ENCODE results near the gene ADAMTSL4.

ADAMTSL4 gene

DNA sequence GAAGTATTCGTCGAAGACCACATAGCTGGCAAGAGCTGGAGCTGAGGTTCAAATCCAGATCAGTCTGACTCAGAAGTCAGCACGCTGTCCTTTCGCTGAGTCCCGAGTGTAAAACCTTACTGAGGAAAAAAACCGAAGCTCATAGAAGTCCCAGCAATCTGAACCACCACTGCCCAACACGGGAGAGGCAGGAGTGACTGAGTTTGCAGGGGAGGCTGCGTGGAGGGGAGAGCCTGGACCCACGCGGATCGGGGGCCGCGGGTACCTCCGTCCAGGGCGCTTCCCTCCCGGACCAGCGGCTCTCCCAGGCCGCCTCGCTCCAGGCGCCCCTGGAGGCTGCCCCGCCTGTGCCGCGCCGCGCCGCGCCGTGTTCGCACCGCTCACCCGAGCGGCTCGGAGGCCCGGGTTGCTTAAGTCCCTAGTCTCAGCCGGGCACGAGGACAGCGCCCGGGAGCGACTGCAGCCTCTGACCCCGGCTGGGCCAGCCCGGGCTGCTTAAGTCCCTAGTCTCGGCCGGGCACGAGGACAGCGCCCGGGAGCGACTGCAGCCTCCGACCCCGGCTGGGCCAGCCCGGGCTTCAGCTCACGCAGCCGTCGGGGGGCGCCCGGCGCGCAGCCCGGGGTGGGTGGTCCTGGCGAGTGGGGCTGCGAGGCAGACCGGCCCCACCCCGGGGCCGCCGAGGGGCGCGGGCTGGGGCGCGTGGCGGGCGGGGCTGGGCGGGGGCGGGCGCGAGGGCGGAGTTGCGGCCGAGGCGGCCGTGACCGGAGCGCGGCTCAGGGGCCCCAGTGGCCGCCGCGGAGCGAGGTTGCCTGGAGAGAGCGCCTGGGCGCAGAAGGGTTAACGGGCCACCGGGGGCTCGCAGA, at the start of gene ADAMTSL4:
Gene ADAMTSL4, plus strand, starts transcription at position 777 of the 864 bp plus-strand sequence. CDS start 2,881 bp downstream, outside the sequence.
- in situ Hi-C loops (cut with MboI; ENCODE audit: low sequenced_read_pairs) = no loop called here

DNA sequence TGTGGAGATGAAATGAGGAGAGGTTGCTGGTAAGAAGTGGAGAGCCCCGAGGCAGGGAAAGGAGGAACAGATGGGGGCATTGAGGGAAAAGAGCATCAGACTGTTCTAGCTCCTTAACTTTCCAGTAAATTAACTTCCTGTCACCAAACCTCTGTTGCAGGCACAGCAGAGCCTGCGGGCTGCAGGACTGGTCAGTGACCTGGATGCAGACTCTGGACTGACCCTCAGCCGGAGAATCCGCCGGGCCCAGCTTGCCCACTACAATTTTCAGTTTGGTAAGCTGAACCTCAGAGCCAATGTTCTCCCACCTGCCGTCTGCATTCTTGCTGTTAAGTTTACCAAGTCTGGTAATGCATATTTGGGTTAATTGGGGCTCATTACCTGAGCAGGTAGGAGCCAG, 43.8 kb upstream of the ADAMTSL4 start:
- in situ Hi-C loops (cut with MboI; ENCODE audit: low sequenced_read_pairs) = no loop called here

DNA sequence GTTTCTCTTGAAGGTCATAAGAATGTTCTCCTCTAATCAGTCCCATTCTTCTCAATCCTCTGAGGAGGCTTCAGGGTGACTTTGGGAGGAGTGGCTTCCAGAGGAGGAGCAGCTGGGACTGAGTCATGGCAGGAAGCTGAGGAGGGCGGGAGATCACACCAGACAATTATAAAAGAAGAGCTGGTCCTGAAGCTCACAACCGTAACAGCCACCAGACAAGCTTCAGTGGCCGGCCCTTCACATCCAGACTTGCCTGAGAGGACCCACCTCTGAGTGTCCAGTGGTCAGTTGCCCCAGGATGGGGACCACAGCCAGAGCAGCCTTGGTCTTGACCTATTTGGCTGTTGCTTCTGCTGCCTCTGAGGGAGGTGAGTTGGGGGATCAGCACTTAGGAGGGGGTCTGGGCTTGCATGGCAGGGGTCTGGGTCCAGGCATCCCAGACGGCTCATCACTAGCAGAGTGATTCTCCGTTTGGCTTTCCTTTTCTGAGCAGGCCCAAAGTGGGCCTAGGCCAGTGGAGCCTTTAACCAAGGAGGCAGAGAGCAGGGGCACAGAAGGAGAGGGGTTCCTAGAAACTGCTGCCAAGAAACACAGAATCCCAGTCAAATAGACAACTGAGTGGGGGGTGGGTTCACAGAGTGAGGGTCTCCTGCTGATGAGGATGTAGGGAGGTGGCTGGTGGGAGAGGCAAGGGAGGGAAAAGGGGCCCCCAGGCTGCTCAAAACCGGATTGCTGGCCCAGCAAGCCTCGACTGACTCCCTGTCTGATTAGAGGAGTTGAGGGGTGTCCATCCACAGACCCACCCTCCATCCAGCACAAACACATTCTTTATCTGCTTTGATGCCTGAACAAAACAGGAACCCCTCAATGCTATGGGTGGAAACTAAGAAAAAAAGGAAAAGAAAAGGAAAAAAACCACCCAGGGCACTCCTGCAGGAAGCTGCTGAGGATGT, 41.0 kb upstream of the ADAMTSL4 start, which contains the start of gene ECM1:
Gene ECM1, plus strand, starts transcription at position 198 of the 953 bp plus-strand sequence. Its CDS starts 101 bp downstream, at position 299.
- in situ Hi-C loops (cut with MboI; ENCODE audit: low sequenced_read_pairs) = no loop called here

DNA sequence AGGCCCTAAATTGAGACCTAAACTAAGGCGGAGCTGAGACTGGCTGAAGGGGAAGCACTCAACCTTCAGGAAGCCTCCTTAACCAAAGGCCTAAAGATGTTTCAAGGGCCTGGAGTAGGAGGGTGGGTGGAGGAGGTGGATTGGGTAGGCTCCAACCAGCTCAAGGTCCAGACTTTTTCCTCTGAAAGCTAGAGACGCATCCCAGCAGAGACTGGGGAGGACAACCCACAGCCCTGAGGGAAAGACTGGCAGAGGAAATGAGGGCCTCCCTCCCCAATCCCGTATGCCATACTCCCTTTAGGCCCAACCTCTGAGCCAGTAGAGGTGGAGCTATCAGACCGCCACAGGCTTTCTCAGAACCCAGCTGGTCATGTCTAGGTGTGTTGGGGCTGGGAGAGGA, 40.2 kb upstream of the ADAMTSL4 start:
- in situ Hi-C loops (cut with MboI; ENCODE audit: low sequenced_read_pairs) = no loop called here

DNA sequence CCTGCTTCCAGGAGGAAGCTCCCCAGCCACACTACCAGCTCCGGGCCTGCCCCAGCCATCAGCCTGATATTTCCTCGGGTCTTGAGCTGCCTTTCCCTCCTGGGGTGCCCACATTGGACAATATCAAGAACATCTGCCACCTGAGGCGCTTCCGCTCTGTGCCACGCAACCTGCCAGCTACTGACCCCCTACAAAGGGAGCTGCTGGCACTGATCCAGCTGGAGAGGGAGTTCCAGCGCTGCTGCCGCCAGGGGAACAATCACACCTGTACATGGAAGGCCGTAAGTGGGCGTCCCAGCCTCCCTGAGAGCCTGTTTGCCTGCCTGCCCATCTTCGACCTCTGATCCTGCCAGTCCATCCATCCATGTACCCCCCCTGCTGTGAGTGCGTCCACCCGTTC, 37.7 kb upstream of the ADAMTSL4 start:
- in situ Hi-C loops (cut with MboI; ENCODE audit: low sequenced_read_pairs) = no loop called here

DNA sequence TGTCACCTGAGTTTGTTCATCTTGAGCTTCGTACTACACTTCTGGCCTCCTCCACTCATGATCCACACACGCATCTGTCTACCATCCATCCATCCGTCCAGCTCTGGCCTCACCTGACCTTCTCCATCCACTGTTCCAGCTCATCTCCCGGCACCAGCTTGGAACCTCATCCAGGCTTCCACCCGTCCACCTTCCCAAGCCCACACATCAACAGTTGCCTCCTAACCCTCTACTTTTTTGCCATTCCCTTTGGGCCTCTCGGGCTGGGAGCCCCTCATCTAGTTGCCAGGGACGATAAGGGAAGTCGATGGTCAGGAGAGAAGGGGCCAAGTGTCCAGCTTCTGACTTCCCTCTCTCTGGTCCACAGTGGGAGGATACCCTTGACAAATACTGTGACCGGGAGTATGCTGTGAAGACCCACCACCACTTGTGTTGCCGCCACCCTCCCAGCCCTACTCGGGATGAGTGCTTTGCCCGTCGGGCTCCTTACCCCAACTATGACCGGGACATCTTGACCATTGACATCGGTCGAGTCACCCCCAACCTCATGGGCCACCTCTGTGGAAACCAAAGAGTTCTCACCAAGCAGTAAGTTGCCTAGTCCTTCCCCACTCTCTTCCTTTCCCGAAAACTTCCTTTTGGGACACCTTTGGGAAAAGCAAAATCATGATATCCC, 37.1 kb upstream of the ADAMTSL4 start:
- in situ Hi-C loops (cut with MboI; ENCODE audit: low sequenced_read_pairs) = no loop called here

DNA sequence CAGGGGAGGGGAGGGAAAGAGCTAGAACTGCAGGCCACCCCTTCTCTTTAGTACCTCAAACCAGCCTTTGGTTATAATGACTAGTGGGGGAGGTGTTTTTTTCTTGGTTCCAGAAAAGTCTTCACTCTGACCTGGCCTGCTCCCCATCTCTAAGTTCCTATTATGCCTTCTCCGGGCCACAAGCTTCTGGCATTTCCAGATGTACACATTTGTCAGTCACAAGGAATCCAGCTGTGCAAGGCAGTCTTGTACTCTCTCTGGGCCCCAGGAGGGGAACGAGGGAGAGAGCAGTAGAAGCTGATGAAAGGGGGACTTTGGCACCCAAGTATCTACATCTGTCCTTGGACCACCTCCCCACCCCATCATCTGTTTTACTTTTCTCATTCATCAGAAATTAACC, 36.4 kb upstream of the ADAMTSL4 start:
- in situ Hi-C loops (cut with MboI; ENCODE audit: low sequenced_read_pairs) = no loop called here

DNA sequence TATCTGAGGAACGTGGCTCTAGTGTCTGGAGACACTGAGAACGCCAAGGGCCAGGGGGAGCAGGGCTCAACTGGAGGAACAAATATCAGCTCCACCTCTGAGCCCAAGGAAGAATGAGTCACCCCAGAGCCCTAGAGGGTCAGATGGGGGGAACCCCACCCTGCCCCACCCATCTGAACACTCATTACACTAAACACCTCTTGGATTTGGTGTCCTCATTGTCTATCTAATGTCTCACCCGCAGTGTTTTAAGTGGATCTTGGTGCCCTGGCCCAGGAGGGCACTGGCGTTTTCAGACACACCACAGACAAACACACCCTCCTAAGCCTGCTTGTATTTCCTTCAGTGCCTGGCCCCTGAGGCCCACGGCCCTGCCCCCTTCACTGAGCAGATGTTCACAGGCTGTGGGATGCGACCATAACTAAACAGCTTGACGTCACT, 35.8 kb upstream of the ADAMTSL4 start:
- in situ Hi-C loops (cut with MboI; ENCODE audit: low sequenced_read_pairs) = no loop called here

DNA sequence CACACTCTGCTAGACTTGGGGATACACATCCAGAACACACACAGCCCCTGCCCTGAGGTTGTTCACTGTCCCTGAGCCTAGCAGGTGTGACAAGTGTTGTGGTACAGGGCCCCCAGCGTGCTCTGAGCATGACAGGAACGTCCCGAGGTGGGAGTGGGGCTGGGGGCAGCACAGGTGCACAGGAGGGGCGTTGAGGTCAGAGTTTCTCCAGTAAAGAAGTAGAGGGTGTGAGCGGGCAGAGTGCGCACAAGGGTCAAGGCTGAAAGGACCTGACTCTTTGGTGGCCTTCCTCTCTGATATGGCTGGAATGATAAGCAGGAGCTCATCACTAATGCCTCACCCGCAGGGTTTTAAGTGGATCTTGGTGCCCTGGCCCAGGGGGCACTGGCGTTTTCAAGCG, 34.9 kb upstream of the ADAMTSL4 start:
- in situ Hi-C loops (cut with MboI; ENCODE audit: low sequenced_read_pairs) = no loop called here

DNA sequence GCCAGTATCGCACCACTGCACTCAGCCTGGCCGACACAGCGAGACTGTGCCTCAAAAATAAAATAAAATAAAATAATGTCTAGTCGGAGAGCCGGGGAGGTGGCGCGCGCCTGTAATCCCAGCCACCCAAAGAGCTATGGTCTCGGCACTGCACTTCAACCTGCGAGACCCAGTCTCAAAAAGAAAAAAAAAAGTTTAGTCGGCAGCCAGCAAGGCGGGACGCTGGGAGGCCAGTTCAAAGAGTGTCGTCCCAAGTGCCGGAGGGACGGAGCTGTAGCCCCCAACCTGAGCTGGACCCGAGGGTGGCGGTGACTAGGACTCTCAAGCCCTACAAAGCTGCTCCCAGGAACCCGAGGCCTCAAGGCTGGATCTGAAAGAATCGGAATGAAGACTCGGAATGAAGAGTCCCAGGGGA, 34.3 kb upstream of the ADAMTSL4 start:
- in situ Hi-C loops (cut with MboI; ENCODE audit: low sequenced_read_pairs) = no loop called here

DNA sequence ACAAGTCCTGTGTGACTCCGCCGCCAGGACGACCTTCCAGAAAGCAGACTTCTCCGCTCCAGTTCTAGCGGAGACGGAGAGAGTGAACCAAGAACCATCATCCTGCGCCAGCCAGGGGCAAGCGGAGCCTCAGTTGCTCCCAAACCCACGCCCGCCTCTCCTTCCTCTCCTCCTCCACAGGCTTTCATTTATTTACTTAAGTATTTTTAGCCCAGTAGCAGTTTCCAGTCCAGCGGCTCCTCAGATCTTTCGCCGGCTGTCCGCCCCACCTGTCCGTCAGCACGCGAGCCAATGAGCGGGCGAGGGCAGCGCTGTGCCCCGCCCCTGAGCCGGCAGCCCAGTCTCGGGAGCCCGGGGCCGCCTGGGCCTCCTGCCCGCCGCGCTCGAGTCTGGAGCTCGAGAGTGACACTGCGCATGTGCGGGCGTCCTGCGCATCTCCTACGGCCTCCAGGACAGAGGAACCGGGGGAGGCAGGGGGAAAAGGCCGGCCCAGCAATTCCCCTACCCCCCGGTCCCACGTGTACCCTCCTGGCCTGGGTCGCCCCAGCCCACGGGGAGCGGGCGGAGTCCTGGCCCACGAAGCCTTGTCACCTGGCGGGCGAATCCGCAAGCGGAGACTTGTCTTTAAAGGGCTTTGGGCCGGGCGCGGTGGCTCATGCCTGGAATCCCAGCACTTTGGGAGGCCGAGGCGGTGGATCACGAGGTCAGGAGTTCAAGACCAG, 33.7 kb upstream of the ADAMTSL4 start, which contains the start of gene FALEC:
Gene FALEC, plus strand, starts transcription at position 425 of the 722 bp plus-strand sequence.
- in situ Hi-C loops (cut with MboI; ENCODE audit: low sequenced_read_pairs) = no loop called here

DNA sequence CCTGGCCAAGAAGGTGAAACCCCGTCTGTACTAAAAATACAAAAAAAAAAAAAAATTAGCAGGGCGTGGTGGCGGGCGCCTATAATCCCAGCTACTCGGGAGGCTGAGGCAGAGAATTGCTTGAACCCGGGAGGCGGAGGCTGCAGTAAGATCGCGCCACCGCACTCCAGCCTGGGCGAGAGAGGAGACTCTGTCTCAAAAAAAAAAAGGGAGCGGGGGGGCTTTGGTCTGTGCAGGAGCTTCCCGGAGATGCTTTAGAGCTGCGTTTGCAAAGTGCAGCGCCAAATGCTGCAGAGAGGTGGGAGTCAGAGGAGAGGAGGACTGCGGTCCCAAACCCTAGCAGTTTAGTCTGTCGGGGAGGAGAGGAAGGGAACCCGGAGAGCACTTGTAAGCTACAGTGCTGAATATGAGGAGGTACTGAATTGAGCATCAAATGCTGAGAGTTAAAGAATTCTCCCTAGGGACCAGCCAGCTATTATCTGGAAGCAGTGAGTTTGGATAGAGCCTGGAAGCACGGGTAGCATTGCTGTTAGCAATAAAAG, 33.1 kb upstream of the ADAMTSL4 start:
- in situ Hi-C loops (cut with MboI; ENCODE audit: low sequenced_read_pairs) = no loop called here

DNA sequence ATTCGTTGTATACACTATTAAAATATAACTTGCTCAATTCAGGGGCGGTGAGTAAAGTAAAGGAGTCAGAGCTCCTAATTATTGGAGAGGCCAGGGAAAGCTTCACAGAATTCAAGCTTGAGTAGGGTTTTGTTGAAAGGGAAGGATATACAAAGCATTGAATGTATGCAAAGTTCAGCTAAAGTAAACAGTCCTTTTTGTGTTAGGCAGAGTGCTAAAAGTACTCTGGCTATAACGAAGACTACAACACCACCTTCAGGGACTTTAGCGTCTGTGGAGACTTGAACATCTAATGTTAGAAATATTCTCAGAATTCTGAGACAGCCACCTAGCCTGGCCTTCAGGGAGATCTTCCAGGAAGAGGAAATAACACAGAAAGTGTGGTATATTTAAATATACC, 32.6 kb upstream of the ADAMTSL4 start:
- in situ Hi-C loops (cut with MboI; ENCODE audit: low sequenced_read_pairs) = no loop called here

DNA sequence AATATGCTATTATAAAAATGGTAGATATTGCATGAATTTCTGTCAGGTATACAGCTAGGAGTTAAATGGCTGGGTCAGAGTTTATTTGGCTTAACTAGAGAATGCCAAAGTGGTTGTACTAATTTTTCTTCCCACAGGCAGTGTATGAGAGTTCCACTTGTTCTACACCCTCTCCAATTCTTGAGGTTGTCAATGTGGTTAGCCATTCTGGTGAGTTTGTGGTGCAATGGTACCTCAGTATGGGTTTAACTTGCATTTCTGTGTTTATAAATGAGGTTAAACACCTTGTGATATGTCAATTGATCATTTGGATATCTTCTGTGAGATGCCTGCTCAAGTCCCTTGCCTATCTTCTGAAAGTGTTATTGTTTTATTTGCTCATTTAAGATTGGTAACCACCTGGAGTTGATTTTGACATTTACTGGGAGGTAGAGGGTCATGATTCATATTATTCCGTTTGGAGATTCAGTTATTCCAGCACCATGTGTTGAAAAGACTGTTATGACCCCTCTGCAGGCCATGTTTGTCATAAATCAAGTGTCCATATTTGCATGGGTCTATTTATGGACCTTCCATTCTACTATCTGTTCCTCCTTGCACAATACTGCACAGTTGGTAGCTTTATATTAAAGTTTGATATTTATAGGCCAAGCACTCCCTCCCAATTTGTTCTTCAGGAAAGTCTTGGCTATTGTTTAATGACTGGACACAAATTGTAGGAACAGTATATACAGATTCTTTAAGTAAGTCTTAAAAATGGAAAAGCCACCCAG, 27.8 kb upstream of the ADAMTSL4 start:
- in situ Hi-C loops (cut with MboI; ENCODE audit: low sequenced_read_pairs) = no loop called here

DNA sequence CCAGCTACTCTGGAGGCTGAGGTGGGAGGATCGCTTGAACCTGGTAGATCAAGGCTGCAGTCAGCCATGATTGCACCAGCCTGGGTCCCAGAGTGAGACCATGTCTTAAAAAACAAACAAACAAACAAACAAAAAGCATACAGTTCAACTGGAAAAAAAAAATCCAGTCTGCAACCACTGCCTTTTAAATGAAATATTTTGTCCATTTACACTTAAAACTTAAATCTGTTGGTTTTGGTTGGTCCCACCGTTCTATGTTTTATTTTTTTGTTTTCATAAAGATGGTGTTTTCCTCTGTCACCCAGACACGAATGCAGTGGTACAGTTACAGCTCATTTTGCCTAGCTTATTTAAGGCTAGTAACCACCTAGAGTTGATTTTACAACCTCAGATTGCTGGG, 23.9 kb upstream of the ADAMTSL4 start:
- in situ Hi-C loops (cut with MboI; ENCODE audit: low sequenced_read_pairs) = no loop called here

DNA sequence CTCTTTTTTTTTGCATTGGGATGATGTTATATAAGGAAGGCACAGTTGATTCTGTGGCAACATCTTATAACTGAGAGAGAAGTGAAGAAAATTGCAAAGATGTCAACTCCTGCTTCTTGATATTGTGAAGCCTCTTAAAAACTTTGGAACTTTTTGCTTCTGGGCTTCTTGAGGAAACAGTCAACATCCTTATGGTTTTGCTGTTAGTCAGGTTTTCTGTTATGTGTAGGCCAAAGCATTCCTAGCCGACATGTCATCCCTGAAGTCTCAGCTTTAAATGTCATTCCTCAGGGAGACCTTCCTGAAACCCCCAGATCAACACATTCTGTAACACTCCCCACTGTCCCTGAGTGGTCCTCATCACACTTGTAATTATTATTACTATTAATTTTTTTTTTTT, 21.0 kb upstream of the ADAMTSL4 start:
- in situ Hi-C loops (cut with MboI; ENCODE audit: low sequenced_read_pairs) = no loop called here

DNA sequence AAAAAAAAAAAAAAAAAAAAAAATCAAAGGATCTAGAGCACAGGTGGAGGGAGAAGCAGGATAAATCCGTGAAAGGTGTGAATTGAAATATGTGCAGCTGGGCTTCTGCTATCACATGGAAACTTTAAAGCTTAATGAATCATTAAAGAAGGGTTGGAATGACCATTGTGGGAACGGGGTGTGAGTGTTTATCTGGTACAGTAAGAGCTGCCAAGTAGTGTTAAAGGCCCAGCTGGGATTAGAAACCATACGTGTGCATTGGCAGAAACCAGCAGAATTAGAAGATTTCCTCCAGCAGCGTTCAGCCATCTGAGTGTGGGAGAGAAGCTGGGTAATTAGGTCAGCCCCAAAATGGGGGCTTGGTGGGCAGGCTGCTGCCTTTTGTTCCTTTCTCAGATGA, 20.2 kb upstream of the ADAMTSL4 start:
- in situ Hi-C loops (cut with MboI; ENCODE audit: low sequenced_read_pairs) = no loop called here

DNA sequence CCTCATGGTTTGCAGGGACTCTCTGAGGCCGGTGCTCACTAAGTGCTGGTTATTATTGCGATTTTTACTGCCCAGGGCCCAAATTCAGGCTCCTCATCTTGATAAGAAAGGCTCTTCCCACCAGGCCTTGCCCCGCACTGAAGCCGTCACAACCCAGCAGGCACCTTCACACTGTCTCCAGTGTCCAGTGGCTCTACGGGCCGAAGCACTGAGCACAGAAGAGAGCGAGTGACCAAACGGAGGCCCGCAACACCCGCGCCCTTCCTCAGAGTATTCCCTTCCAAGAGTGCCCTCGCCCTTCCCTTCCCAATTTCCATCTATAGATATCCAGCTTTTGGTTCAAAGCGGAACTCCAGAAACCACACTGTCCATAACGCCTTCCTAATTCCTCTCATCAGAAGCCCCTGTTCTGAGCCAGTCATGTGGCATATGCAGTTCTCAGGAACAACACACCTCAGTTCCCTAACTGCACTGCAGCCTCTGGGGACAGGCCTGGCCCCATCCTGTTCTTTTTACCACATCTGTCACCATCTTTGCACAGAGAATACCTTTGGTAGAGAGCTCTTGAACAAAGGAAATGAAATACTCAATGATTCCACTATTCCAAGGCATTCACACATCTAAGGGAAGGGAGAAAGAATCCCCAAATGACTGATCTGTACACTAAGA, 18.6 kb upstream of the ADAMTSL4 start:
- in situ Hi-C loops (cut with MboI; ENCODE audit: low sequenced_read_pairs) = loop anchor here (10.0 kb wide), 1 partner anchor 276 kb away; the partner anchor contains the start of gene CA14
